Activated B cell treated with CpG ODN at 0.5 μM for 24 hours (primary cell): ENCODE measurements around the gene CCDC93. TPM values are rescaled to one million over a fixed set of nuclear protein-coding genes. Genes with fewer than 3 reads are reported as not detected.

Experiments used
- ATAC-seq: fragments of 200-7000 bp; cut with Tn5 transposase; one replicate; pipeline ENCODE4 v1.10.0; 2021; ENCODE audit warnings: low read depth, mild to moderate bottlenecking, moderate library complexity
- CTCF ChIA-PET: fragments of 350-600 bp; sonication (Branson Sonifier 250); formaldehyde crosslinking; loops from one replicate; lab custom pipeline; 2021; ENCODE audit warnings: antibody characterized with exemption; lab: Charles Lee
- POLR2A ChIA-PET: fragments of 350-600 bp; sonication (Branson Sonifier 250); formaldehyde crosslinking; loops from one replicate; lab custom pipeline; 2021; ENCODE audit warnings: antibody characterized with exemption; lab: Charles Lee
- DNase-seq: peaks from one replicate; pipeline ENCODE4 v3.0.0; 2022
- H3K27ac Mint-ChIP-seq: one replicate; pipeline ENCODE4 v1.8.0; 2020; ENCODE audit warnings: mixed read lengths
- H3K27me3 Mint-ChIP-seq: one replicate; pipeline ENCODE4 v1.8.0; 2021; ENCODE audit warnings: mixed read lengths
- H3K36me3 Mint-ChIP-seq: one replicate; pipeline ENCODE4 v1.8.0; 2021; ENCODE audit warnings: low read depth, mixed read lengths
- H3K4me1 Mint-ChIP-seq: one replicate; pipeline ENCODE4 v1.8.0; 2021; ENCODE audit warnings: mixed read lengths
- H3K4me3 Mint-ChIP-seq: one replicate; pipeline ENCODE4 v1.8.0; 2020; ENCODE audit warnings: mild to moderate bottlenecking, mixed read lengths
- H3K9me3 Mint-ChIP-seq: one replicate; pipeline ENCODE4 v1.8.0; 2020; ENCODE audit warnings: mixed read lengths
- intact Hi-C: fragments of 100-400 bp; cut with micrococcal nuclease; formaldehyde crosslinking; loops from one replicate; pipeline ENCODE4 v1.15.1; 2024
- total RNA-seq: library from RNA; stranded (reverse); gene quantifications from 2 replicates; pipeline ENCODE4 v1.2.3, GENCODE V29; 2022
- TF ChIP-seq, protein P1 (sequence below): fragments of 200-600 bp; IDR thresholded peaks from one replicate; pipeline ENCODE4 v1.8.0; 2022; ENCODE audit warnings: antibody characterized with exemption, mild to moderate bottlenecking

Gene CCDC93
- total RNA-seq, 1 donor from 2014 or later: 38.8 TPM

DNA sequence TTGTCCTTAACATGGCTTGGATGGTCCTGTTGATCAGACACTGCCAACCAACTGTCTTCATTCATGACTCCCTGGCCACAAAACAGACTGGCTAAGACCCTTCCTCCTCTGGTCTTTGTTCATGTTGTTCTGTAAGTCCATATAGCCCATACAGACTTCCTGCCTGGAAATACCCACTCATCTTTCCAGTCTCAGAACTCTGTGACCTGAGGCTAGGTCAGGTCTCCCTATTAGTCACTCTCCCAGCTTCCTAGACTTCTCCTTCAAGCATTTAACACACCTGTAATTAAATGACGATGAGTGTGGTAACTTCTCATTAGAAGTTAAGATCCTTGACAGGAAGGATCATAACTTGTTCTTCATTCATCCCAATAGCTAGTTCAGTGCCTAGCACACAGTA, 56.3 kb downstream of the CCDC93 start:
- Mint-ChIP-seq H3K27ac (no peak overlapping the region), H3K27me3 (no peaks in the 10 kb centered on the region), H3K36me3 (peaks cover 88% of the 10 kb centered on the region), H3K4me3 (no peak overlapping the region), H3K9me3 (no peaks in the 10 kb centered on the region), H3K4me1 (no peaks in the 10 kb centered on the region)
- ATAC-seq (no peak), DNase-seq (no peak)
- ChIA-PET POLR2A (no interaction called here), CTCF (interaction anchor here (1.0 kb wide), 1 partner anchor 144 kb away, joined by 3 read pairs; no protein-coding TSS in a partner anchor)
- TF ChIP-seq, protein P1, sequence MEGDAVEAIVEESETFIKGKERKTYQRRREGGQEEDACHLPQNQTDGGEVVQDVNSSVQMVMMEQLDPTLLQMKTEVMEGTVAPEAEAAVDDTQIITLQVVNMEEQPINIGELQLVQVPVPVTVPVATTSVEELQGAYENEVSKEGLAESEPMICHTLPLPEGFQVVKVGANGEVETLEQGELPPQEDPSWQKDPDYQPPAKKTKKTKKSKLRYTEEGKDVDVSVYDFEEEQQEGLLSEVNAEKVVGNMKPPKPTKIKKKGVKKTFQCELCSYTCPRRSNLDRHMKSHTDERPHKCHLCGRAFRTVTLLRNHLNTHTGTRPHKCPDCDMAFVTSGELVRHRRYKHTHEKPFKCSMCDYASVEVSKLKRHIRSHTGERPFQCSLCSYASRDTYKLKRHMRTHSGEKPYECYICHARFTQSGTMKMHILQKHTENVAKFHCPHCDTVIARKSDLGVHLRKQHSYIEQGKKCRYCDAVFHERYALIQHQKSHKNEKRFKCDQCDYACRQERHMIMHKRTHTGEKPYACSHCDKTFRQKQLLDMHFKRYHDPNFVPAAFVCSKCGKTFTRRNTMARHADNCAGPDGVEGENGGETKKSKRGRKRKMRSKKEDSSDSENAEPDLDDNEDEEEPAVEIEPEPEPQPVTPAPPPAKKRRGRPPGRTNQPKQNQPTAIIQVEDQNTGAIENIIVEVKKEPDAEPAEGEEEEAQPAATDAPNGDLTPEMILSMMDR: no peak
- intact Hi-C loops: no loop called here

DNA sequence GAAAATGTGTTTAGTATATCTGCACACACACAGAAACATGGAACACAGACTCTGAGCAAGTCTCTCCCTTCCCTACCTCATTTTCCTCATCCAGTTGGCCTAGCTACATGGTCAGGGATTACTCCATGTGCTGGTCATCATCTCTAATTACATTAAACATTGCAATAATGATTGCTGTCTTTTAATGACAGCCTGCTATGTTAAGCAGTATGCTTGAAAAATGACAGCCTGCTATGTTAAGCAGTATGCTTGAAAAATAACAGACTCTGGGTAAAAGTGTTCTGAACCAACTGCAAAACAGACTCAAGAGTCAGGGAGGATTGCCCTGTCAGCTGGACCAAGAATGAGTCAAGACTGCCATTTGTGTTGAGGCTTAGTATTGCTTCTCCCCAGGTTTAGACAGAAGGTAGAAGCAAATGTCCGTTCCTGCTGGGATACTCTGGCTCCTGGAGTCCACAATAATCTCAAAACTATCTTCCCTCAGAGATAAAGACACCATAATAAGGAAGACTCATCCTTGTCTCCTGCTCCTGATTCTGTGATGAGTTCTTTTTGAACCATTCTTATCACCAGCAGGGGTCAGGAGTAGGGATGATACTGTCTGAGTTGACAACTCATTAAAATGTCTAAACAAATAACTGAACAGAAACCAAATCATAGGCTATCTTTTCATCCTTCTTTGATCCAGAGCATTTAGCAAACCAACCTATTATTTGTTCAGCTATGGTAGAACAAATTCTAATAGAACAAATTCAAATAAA, 57.7 kb downstream of the CCDC93 start:
- no peak for ATAC-seq
- ChIA-PET CTCF (interaction anchor here (0.9 kb wide), 1 partner anchor 47 kb away, joined by 3 read pairs; no protein-coding TSS in a partner anchor), POLR2A (no interaction called here)
- TF ChIP-seq, protein P1: no peak
- no peak overlapping the region for H3K27ac Mint-ChIP-seq
- intact Hi-C loops: no loop called here
- H3K4me1 Mint-ChIP-seq: no peaks in the 10 kb centered on the region
- DNase-seq: no peak
- H3K4me3 Mint-ChIP-seq: no peak overlapping the region
- H3K36me3 Mint-ChIP-seq: peaks cover 93% of the 10 kb centered on the region
- H3K9me3 Mint-ChIP-seq: no peaks in the 10 kb centered on the region
- no peaks in the 10 kb centered on the region for H3K27me3 Mint-ChIP-seq

- no peak for DNase-seq
- TF ChIP-seq, protein P1: no peak
- H3K36me3 Mint-ChIP-seq: peaks cover 95% of the 10 kb centered on the region
- ATAC-seq: no peak
- H3K27me3 Mint-ChIP-seq: no peaks in the 10 kb centered on the region
- no peaks in the 10 kb centered on the region for H3K4me1 Mint-ChIP-seq
- ChIA-PET POLR2A (no interaction called here), CTCF (no interaction called here)
- no peak overlapping the region for H3K4me3 Mint-ChIP-seq
- H3K27ac Mint-ChIP-seq: no peak overlapping the region
- intact Hi-C loops: loop anchor here (5.0 kb wide), 2 partner anchors 39 to 141 kb away; partner anchors contain the start of gene DDX18
- H3K9me3 Mint-ChIP-seq: no peaks in the 10 kb centered on the region
Observed at GRCh38 chr2:117953231-117953630, 60.6 kb downstream of the CCDC93 start.

GRCh38 chr2:117952701-117953100, 61.2 kb downstream of the CCDC93 start:
- Mint-ChIP-seq H3K27ac (no peak overlapping the region), H3K4me1 (no peaks in the 10 kb centered on the region), H3K36me3 (peaks cover 95% of the 10 kb centered on the region), H3K9me3 (no peaks in the 10 kb centered on the region), H3K4me3 (no peak overlapping the region), H3K27me3 (no peaks in the 10 kb centered on the region)
- intact Hi-C loops: loop anchor here (5.0 kb wide), 2 partner anchors 40 to 140 kb away; partner anchors contain the start of gene DDX18
- TF ChIP-seq, protein P1: no peak
- ATAC-seq: no peak
- CTCF ChIA-PET: no interaction called here
- POLR2A ChIA-PET: no interaction called here
- DNase-seq: no peak

GRCh38 chr2:117952228-117952627, 61.6 kb downstream of the CCDC93 start:
- Mint-ChIP-seq H3K4me3 (no peak overlapping the region), H3K27me3 (no peaks in the 10 kb centered on the region), H3K9me3 (no peaks in the 10 kb centered on the region), H3K27ac (no peak overlapping the region), H3K36me3 (peaks cover 95% of the 10 kb centered on the region), H3K4me1 (no peaks in the 10 kb centered on the region)
- CTCF ChIA-PET: no interaction called here
- ATAC-seq: no peak
- TF ChIP-seq, protein P1: no peak
- POLR2A ChIA-PET: no interaction called here
- intact Hi-C loops: loop anchor here (5.0 kb wide), 2 partner anchors 40 to 140 kb away; partner anchors contain the start of gene DDX18
- DNase-seq: no peak
